Activated CD4-positive, CD25-positive, alpha-beta regulatory T cell (primary cell): ENCODE measurements around the gene PRAMEF18.
"Not testable (repeated sequence)": the region's sequence is repeated elsewhere in the genome, so short reads cannot be mapped to it uniquely, and the experiment has no call there.

Source experiments
- DNase-seq, 4 experiments: peaks; one replicate each; lab custom pipeline; 2025; lab: John Stamatoyannopoulos, UW

The PRAMEF18 gene

GRCh38 chr1:13225675-13226204, at the start of gene PRAMEF18:
TSS of gene PRAMEF18 (minus strand) at chr1:13226154. CDS start at chr1:13226106, 48 bp downstream.
- DNase-seq = not testable (repeated sequence)

- DNase-seq = not testable (repeated sequence)
These were observed 39.2 kb upstream of the PRAMEF18 start for GRCh38 chr1:13265124-13265523.

GRCh38 chr1:13253898-13254297, 27.9 kb upstream of the PRAMEF18 start, which contains the start of gene PRAMEF5:
TSS of gene PRAMEF5 (plus strand) at chr1:13254198. CDS start at chr1:13259269, 5,071 bp downstream.
- not testable (repeated sequence) for DNase-seq

GRCh38 chr1:13247122-13247521, 21.2 kb upstream of the PRAMEF18 start:
- not testable (repeated sequence) for DNase-seq

- not testable (repeated sequence) for DNase-seq
These were observed 20.6 kb upstream of the PRAMEF18 start for GRCh38 chr1:13246554-13246871.

- not testable (repeated sequence) for DNase-seq
These were observed 20.0 kb upstream of the PRAMEF18 start for GRCh38 chr1:13245841-13246553.

- DNase-seq = not testable (repeated sequence)
These were observed 17.7 kb upstream of the PRAMEF18 start for GRCh38 chr1:13243536-13244263.

- DNase-seq = not testable (repeated sequence)
These were observed 13.7 kb upstream of the PRAMEF18 start for GRCh38 chr1:13239633-13240032.

GRCh38 chr1:13237572-13237971, 11.6 kb upstream of the PRAMEF18 start:
- not testable (repeated sequence) for DNase-seq

- DNase-seq = not testable (repeated sequence)
These were observed 8.1 kb upstream of the PRAMEF18 start for GRCh38 chr1:13234057-13234456.

GRCh38 chr1:13232056-13232455, 6.1 kb upstream of the PRAMEF18 start:
- not testable (repeated sequence) for DNase-seq

GRCh38 chr1:13231061-13231750, 5.3 kb upstream of the PRAMEF18 start:
- not testable (repeated sequence) for DNase-seq

GRCh38 chr1:13230601-13231000, 4.6 kb upstream of the PRAMEF18 start:
- not testable (repeated sequence) for DNase-seq

GRCh38 chr1:13230096-13230495, 4.1 kb upstream of the PRAMEF18 start:
- not testable (repeated sequence) for DNase-seq

GRCh38 chr1:13228343-13228781, 2.4 kb upstream of the PRAMEF18 start:
- peak in 1 of 4 experiments; percentile 4 for DNase-seq

GRCh38 chr1:13227271-13228055, 1.5 kb upstream of the PRAMEF18 start:
- DNase-seq = not testable (repeated sequence)

- no peak for DNase-seq
These were observed 1.4 kb downstream of the PRAMEF18 start for GRCh38 chr1:13224480-13225060.

- not testable (repeated sequence) for DNase-seq
These were observed 3.2 kb downstream of the PRAMEF18 start for GRCh38 chr1:13222788-13223187.

GRCh38 chr1:13219203-13219602, 6.8 kb downstream of the PRAMEF18 start:
- not testable (repeated sequence) for DNase-seq

GRCh38 chr1:13216619-13217018, 9.3 kb downstream of the PRAMEF18 start:
- DNase-seq = not testable (repeated sequence)

- DNase-seq = not testable (repeated sequence)
These were observed 17.2 kb downstream of the PRAMEF18 start for GRCh38 chr1:13208712-13209111.
